HG02870 (cell line): ENCODE measurements around the gene CTDSP2.
"Not testable (repeated sequence)": the region's sequence is repeated elsewhere in the genome, so short reads cannot be mapped to it uniquely, and the experiment has no call there.

ENCODE experiments used
- ATAC-seq: cut with Tn5 transposase; IDR thresholded peaks from one replicate; pipeline ENCODE4 v1.9.1; 2021; ENCODE audit warnings: mild to moderate bottlenecking, moderate library complexity; ENCODE audit not compliant: unreplicated experiment

Gene CTDSP2

GRCh38 chr12:57846577-57847319 lies at the start of gene CTDSP2:
Gene CTDSP2 (minus strand): TSS chr12:57846729. CDS start chr12:57846435, 294 bp downstream.
- peak; percentile 42 for ATAC-seq

GRCh38 chr12:57896115-57896433 lies 49.5 kb upstream of the CTDSP2 start:
- ATAC-seq, result no peak

GRCh38 chr12:57895389-57896114 lies 49.0 kb upstream of the CTDSP2 start:
- no peak for ATAC-seq

GRCh38 chr12:57894399-57895292 lies 48.1 kb upstream of the CTDSP2 start:
- no peak for ATAC-seq

- ATAC-seq, result no peak
These were observed 47.2 kb upstream of the CTDSP2 start for GRCh38 chr12:57893431-57894353.

- no peak for ATAC-seq
These were observed 45.9 kb upstream of the CTDSP2 start for GRCh38 chr12:57892232-57892972.

- no peak for ATAC-seq
These were observed 45.2 kb upstream of the CTDSP2 start for GRCh38 chr12:57891542-57892228.

- no peak for ATAC-seq
These were observed 43.9 kb upstream of the CTDSP2 start for GRCh38 chr12:57890191-57891115.

- ATAC-seq, result no peak
These were observed 43.0 kb upstream of the CTDSP2 start for GRCh38 chr12:57889500-57889989.

GRCh38 chr12:57888409-57889157 lies 42.1 kb upstream of the CTDSP2 start:
- no peak for ATAC-seq

- ATAC-seq, result no peak
These were observed 41.3 kb upstream of the CTDSP2 start for GRCh38 chr12:57887631-57888408.

- not testable (repeated sequence) for ATAC-seq
These were observed 40.4 kb upstream of the CTDSP2 start for GRCh38 chr12:57886964-57887363.

- no peak for ATAC-seq
These were observed 40.0 kb upstream of the CTDSP2 start for GRCh38 chr12:57886542-57886941.

GRCh38 chr12:57885207-57885606 lies 38.7 kb upstream of the CTDSP2 start:
- no peak for ATAC-seq

GRCh38 chr12:57883700-57884099 lies 37.2 kb upstream of the CTDSP2 start:
- no peak for ATAC-seq

- no peak for ATAC-seq
These were observed 36.5 kb upstream of the CTDSP2 start for GRCh38 chr12:57883057-57883456.
